Stimulated activated CD4-positive, alpha-beta T cell treated with anti-CD3 and anti-CD28 coated beads, Interleukin-15, amount 100 ng/mL, for 1 hour (primary cell): ENCODE measurements around the gene PRTFDC1.
"Not testable (repeated sequence)": the region's sequence is repeated elsewhere in the genome, so short reads cannot be mapped to it uniquely, and the experiment has no call there.

Source experiments
- DNase-seq, 2 donors: peaks; one replicate each; pipeline ENCODE4 v3.0.0-alpha.2; 2020; ENCODE audit warnings: low read depth in 1 of 2, low spot score in 1 of 2

PRTFDC1 gene

GRCh38 chr10:24952143-24952706, at the start of gene PRTFDC1:
Gene PRTFDC1, minus strand, starts transcription at chr10:24952606. Its CDS starts 31 bp downstream, at chr10:24952575.
- DNase-seq = no peak

GRCh38 chr10:24998044-24998443, 45.6 kb upstream of the PRTFDC1 start:
- DNase-seq = no peak

GRCh38 chr10:24995072-24995471, 42.7 kb upstream of the PRTFDC1 start:
- DNase-seq = no peak

GRCh38 chr10:24993237-24993958, 41.0 kb upstream of the PRTFDC1 start:
- no peak for DNase-seq

- DNase-seq = no peak
Measured at GRCh38 chr10:24992512-24993133, 40.2 kb upstream of the PRTFDC1 start.

GRCh38 chr10:24991298-24991697, 38.9 kb upstream of the PRTFDC1 start:
- no peak for DNase-seq

GRCh38 chr10:24989867-24990266, 37.5 kb upstream of the PRTFDC1 start:
- no peak for DNase-seq

- DNase-seq = no peak
Measured at GRCh38 chr10:24988831-24989640, 36.6 kb upstream of the PRTFDC1 start.

- DNase-seq = no peak
Measured at GRCh38 chr10:24984906-24985305, 32.5 kb upstream of the PRTFDC1 start.

GRCh38 chr10:24983946-24984345, 31.5 kb upstream of the PRTFDC1 start:
- DNase-seq = no peak

GRCh38 chr10:24983130-24983529, 30.7 kb upstream of the PRTFDC1 start:
- no peak for DNase-seq

- no peak for DNase-seq
Measured at GRCh38 chr10:24982319-24983112, 30.1 kb upstream of the PRTFDC1 start.

GRCh38 chr10:24981161-24981710, 28.8 kb upstream of the PRTFDC1 start:
- DNase-seq = no peak

GRCh38 chr10:24979685-24980084, 27.3 kb upstream of the PRTFDC1 start:
- no peak for DNase-seq

- no peak for DNase-seq
Measured at GRCh38 chr10:24974976-24975375, 22.6 kb upstream of the PRTFDC1 start.

- DNase-seq = no peak
Measured at GRCh38 chr10:24973163-24973562, 20.8 kb upstream of the PRTFDC1 start.

- DNase-seq = no peak
Measured at GRCh38 chr10:24971374-24971773, 19.0 kb upstream of the PRTFDC1 start.

- no peak for DNase-seq
Measured at GRCh38 chr10:24969841-24970281, 17.5 kb upstream of the PRTFDC1 start.

- DNase-seq = not testable (repeated sequence)
Measured at GRCh38 chr10:24968951-24969350, 16.5 kb upstream of the PRTFDC1 start.

GRCh38 chr10:24968349-24968748, 15.9 kb upstream of the PRTFDC1 start:
- DNase-seq = no peak
